Kidney (tissue), 14 donors: ENCODE data around the gene ZFPM1. TPM values are rescaled to one million over a fixed set of nuclear protein-coding genes. Genes with fewer than 3 reads are reported as not detected.
A peak's percentile ranks its signal among the peaks of the same experiment; 100 is the strongest.

Source experiments
- DNase-seq, 5 donors: peaks; one replicate each; pipeline ENCODE4 v3.0.0-alpha.2; 2013 to 2020
- FAIRE-seq: peaks from 2 replicates; lab custom pipeline; 2012; peaks lifted over from hg19 to GRCh38; lab: Jason Lieb, UNC
- H3K27ac ChIP-seq, 2 donors: one replicate each; pipeline ENCODE4 v1.7.0; 2013; ENCODE audit warnings: low read depth in 2 of 2, low read length in 2 of 2, inconsistent platforms in 1 of 2
- H3K27me3 ChIP-seq: one replicate; pipeline ENCODE4 v1.7.1; 2013; ENCODE audit warnings: low read length, inconsistent platforms; ENCODE audit not compliant: control insufficient read depth, insufficient read depth
- H3K36me3 ChIP-seq, 3 donors: one replicate each; pipeline versions ENCODE4 v1.7.0 to v1.7.1; 2013; ENCODE audit warnings: low read length in 3 of 3, control low read depth in 1 of 3, inconsistent platforms in 1 of 3; ENCODE audit not compliant: insufficient read depth in 3 of 3, control insufficient read depth in 2 of 3
- H3K4me1 ChIP-seq, 3 donors: one replicate each; pipeline versions ENCODE4 v1.7.0 to v1.7.1; 2013; ENCODE audit warnings: low read length in 3 of 3, inconsistent platforms in 1 of 3, low read depth in 1 of 3; ENCODE audit not compliant: control insufficient read depth in 2 of 3, insufficient read depth in 2 of 3
- H3K4me3 ChIP-seq, 3 donors: one replicate each; pipeline versions ENCODE4 v1.7.0 to v1.8.1; 2013; ENCODE audit warnings: low read length in 3 of 3, control low read depth in 1 of 3, inconsistent platforms in 1 of 3
- H3K9ac ChIP-seq, 3 donors: one replicate each; pipeline versions ENCODE4 v1.7.0 to v1.7.1; 2013; ENCODE audit warnings: low read length in 3 of 3, control low read depth in 1 of 3, inconsistent platforms in 1 of 3
- H3K9me3 ChIP-seq, 3 donors: one replicate each; pipeline versions ENCODE4 v1.7.0 to v1.7.1; 2013; ENCODE audit warnings: low read length in 3 of 3, control low read depth in 1 of 3, inconsistent platforms in 1 of 3; ENCODE audit not compliant: control insufficient read depth in 2 of 3, insufficient read depth in 1 of 3
- intact Hi-C: fragments of 100-400 bp; cut with DNase I; formaldehyde crosslinking; loops from one replicate; pipeline ENCODE4 v1.11.1; 2022
- polyA plus RNA-seq: library from polyadenylated mRNA; stranded (reverse); fragments of 350-450 nt; fragmentation: Illumina TruSeq; extraction: RNeasy Lipid Tissue Mini Kit (QIAGEN cat#74804); gene quantifications from one replicate; pipeline ENCODE4 v1.2.3, GENCODE V29; 2014; ENCODE audit warnings: low read depth, low replicate concordance; ENCODE audit not compliant: insufficient read depth
- total RNA-seq: library from RNA; stranded (reverse); fragmentation: NEBNext Ultra II Directional; extraction: Animal tissue kit (Norgen Biotek cat#: 25700); gene quantifications from one replicate; pipeline ENCODE4 v1.2.1, GENCODE V29; 2021
- TF ChIP-seq, protein P1 (sequence below): IDR thresholded peaks from 3 replicates; pipeline ENCODE4 v1.5.1; 2012; ENCODE audit warnings: mild to moderate bottlenecking, moderate library complexity, borderline replicate concordance; ENCODE audit not compliant: insufficient read depth; ENCODE audit errors: extremely low read depth
- donor health status: control.
- donor health status: control.
- donor health status: control.
- donor health status: control.
- donor health status: control.
- donor health status: DM: yes; HTN: yes; CAD: no.
- donor health status: Normal renal cell carcinoma (clear cell type).

ZFPM1 gene
- total and polyA plus RNA-seq, 2 donors from 2014 or later, result 1.9 to 9.2 TPM

GRCh38 chr16:88505405-88506082 lies 52.5 kb downstream of the ZFPM1 start:
- H3K27ac ChIP-seq, result no peak overlapping the region
- intact Hi-C loops, result no loop called here
- no peak overlapping the region for H3K9ac ChIP-seq
- FAIRE-seq (no peak), DNase-seq (peak in 4 of 5 donors; percentile 60 to 87 (median 70))
- no peaks in the 10 kb centered on the region for H3K9me3 ChIP-seq
- H3K36me3 ChIP-seq, result no peaks in the 10 kb centered on the region
- no peaks in the 10 kb centered on the region for H3K27me3 ChIP-seq
- peaks cover 0 to 9% (median 0%) of the 10 kb centered on the region in 3 donors for H3K4me1 ChIP-seq
- TF ChIP-seq, protein P1, sequence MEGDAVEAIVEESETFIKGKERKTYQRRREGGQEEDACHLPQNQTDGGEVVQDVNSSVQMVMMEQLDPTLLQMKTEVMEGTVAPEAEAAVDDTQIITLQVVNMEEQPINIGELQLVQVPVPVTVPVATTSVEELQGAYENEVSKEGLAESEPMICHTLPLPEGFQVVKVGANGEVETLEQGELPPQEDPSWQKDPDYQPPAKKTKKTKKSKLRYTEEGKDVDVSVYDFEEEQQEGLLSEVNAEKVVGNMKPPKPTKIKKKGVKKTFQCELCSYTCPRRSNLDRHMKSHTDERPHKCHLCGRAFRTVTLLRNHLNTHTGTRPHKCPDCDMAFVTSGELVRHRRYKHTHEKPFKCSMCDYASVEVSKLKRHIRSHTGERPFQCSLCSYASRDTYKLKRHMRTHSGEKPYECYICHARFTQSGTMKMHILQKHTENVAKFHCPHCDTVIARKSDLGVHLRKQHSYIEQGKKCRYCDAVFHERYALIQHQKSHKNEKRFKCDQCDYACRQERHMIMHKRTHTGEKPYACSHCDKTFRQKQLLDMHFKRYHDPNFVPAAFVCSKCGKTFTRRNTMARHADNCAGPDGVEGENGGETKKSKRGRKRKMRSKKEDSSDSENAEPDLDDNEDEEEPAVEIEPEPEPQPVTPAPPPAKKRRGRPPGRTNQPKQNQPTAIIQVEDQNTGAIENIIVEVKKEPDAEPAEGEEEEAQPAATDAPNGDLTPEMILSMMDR, result peak; percentile 12
- no peak overlapping the region for H3K4me3 ChIP-seq

GRCh38 chr16:88506723-88507122 lies 53.6 kb downstream of the ZFPM1 start:
- TF ChIP-seq, protein P1, result no peak
- no peaks in the 10 kb centered on the region for H3K27me3 ChIP-seq
- no peaks in the 10 kb centered on the region for H3K36me3 ChIP-seq
- no peak overlapping the region for H3K4me3 ChIP-seq
- no peak overlapping the region for H3K27ac ChIP-seq
- no peak for DNase-seq
- no peak for FAIRE-seq
- H3K9me3 ChIP-seq, result no peaks in the 10 kb centered on the region
- H3K9ac ChIP-seq, result no peak overlapping the region
- H3K4me1 ChIP-seq, result peaks cover 0 to 12% (median 0%) of the 10 kb centered on the region in 3 donors
- intact Hi-C loops, result no loop called here

- FAIRE-seq (no peak), DNase-seq (no peak)
- Histone ChIP-seq H3K27ac (no peak overlapping the region), H3K36me3 (no peaks in the 10 kb centered on the region), H3K9ac (no peak overlapping the region), H3K4me3 (no peak overlapping the region), H3K9me3 (no peaks in the 10 kb centered on the region), H3K27me3 (no peaks in the 10 kb centered on the region), H3K4me1 (peaks cover 0 to 12% (median 0%) of the 10 kb centered on the region in 3 donors)
- intact Hi-C loops, result no loop called here
- TF ChIP-seq, protein P1, result no peak
Measured at GRCh38 chr16:88507231-88507743, 54.2 kb downstream of the ZFPM1 start.
